Activated T-helper 2 cell treated with anti-CD3 and anti-CD28 coated beads, Interferon-gamma antibody, Interleukin-2, Interleukin-4, amounts not matched to agents 10 μg/mL and 5 μg/mL and 100 μg/mL, durations not matched to agents 14 hours and 24 hours and 36 hours (primary cell): ENCODE data around the gene CABCOCO1. TPM values are rescaled to one million over a fixed set of nuclear protein-coding genes. Genes with fewer than 3 reads are reported as not detected.

Experiments
- DNase-seq: peaks from one replicate; pipeline ENCODE4 v3.0.0; 2021; ENCODE audit warnings: low spot score
- H3K27ac Mint-ChIP-seq: one replicate; pipeline ENCODE4 v1.8.0; 2021; ENCODE audit warnings: mixed read lengths
- H3K27me3 Mint-ChIP-seq: one replicate; pipeline ENCODE4 v1.8.0; 2021; ENCODE audit warnings: low read depth, mixed read lengths
- H3K36me3 Mint-ChIP-seq: one replicate; pipeline ENCODE4 v1.8.0; 2021; ENCODE audit warnings: low read depth, mixed read lengths
- H3K4me1 Mint-ChIP-seq: one replicate; pipeline ENCODE4 v1.8.0; 2021; ENCODE audit warnings: low read depth, mixed read lengths
- H3K4me3 Mint-ChIP-seq: one replicate; pipeline ENCODE4 v1.8.0; 2021; ENCODE audit warnings: low read depth, mild to moderate bottlenecking, moderate library complexity, mixed read lengths
- H3K9me3 Mint-ChIP-seq: one replicate; pipeline ENCODE4 v1.8.0; 2021; ENCODE audit warnings: mixed read lengths
- intact Hi-C: fragments of 100-400 bp; cut with micrococcal nuclease; formaldehyde crosslinking; loops from one replicate; pipeline ENCODE4 v1.15.1; 2023
- total RNA-seq: library from RNA; stranded (reverse); gene quantifications from 2 replicates; pipeline ENCODE4 v1.2.3, GENCODE V29; 2022

The CABCOCO1 gene
- not detected in 2 replicates for total RNA-seq

DNA sequence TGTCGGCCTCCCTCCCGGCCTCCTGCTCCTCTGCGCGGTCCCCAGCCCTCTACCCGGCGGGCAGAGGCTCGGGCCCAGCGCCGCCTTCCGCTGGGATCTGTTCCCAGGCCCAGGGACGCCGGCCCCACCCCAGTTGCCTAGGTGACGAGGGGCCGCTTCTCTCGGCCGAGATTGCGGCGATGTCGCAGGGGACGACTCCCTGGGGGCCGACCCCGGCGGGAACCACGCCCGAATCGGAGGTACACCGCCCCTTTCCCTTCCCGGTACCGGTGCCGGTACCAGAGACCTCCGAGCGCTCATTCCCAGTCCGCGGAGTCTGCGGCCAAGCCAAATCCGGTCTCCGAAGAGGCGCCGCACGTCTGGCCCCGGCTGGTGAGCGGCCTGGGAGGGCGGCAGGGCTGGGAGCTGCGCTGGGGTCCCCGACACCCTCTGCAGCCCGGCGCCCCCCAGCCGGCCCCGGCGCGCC lies at the start of gene CABCOCO1:
Gene CABCOCO1 (plus strand): TSS at position 136 of the 466 bp plus-strand sequence. CDS start 44 bp downstream, at position 180.
- Mint-ChIP-seq H3K4me3 (no peak within 1 kb of the TSS), H3K27ac (no peak within 1 kb of the TSS), H3K9me3 (no peaks in the 10 kb centered on the region), H3K36me3 (no peaks in the 10 kb centered on the region), H3K4me1 (no peaks in the 10 kb centered on the region), H3K27me3 (peaks cover 36% of the 10 kb centered on the region)
- no peak for DNase-seq
- intact Hi-C loops = no loop called here

DNA sequence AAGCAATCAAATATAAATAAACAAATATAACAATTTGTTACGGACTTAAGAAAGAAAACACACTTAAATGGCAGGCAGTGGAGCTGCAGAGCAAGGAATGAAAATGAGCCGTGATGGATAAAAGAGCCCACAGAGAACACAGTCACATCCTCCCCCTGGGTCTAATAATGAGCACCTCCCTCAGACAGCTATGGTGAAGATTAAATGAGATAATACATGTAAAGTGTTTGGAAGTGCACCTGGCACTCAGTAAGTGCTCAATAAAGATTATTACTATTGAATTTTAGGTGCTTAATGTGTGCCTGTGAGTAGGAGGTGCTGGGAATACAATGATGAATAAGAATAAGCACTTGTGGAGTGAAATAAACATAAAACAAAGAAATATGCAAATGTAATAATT lies 49.1 kb upstream of the CABCOCO1 start:
- Mint-ChIP-seq H3K27ac (no peak overlapping the region), H3K4me3 (no peak overlapping the region), H3K27me3 (no peaks in the 10 kb centered on the region), H3K4me1 (no peaks in the 10 kb centered on the region), H3K36me3 (no peaks in the 10 kb centered on the region), H3K9me3 (no peaks in the 10 kb centered on the region)
- intact Hi-C loops = no loop called here
- DNase-seq = no peak

DNA sequence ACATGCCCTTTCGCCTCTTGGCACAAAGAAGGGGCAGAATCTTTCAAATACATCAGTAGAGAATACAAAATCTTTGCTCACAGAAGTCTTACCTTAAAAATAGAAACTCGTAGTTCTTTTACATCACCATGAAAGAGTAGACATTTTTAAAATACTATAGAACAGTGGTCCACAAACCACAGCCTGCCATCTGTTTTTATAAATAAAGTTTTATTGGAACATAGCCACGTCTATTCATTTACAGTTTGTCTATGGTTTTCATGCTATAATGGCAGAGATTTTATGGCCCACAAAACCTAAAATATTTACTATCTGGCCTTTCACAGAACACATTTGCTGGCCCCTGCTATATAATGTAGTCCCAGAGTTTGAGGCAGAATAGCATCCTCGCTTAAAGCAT lies 46.1 kb upstream of the CABCOCO1 start:
- Mint-ChIP-seq H3K4me1 (no peaks in the 10 kb centered on the region), H3K9me3 (no peaks in the 10 kb centered on the region), H3K36me3 (no peaks in the 10 kb centered on the region), H3K4me3 (no peak overlapping the region), H3K27me3 (peaks cover 5% of the 10 kb centered on the region), H3K27ac (no peak overlapping the region)
- intact Hi-C loops = no loop called here
- DNase-seq = no peak

DNA sequence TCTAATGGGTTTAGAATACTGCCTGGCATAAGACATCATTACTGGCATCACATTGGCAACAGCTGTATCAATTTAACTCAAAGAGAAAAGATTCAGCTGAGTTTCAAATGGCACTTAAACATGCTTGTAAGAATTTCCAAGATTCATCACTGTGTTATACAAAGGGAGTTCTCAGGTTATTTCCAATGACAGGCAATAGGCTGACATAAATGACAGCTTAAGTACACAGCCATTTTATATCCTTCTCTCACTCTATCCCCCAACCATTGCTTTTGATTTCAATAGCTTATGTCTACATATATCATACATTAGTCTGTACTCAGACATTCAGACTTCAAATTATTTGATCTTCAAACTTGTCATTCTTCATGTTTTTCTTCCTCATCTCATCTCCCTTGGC lies 45.5 kb upstream of the CABCOCO1 start:
- no peak overlapping the region for H3K4me3 Mint-ChIP-seq
- H3K27ac Mint-ChIP-seq = no peak overlapping the region
- H3K36me3 Mint-ChIP-seq = no peaks in the 10 kb centered on the region
- H3K27me3 Mint-ChIP-seq = peaks cover 6% of the 10 kb centered on the region
- H3K9me3 Mint-ChIP-seq = no peaks in the 10 kb centered on the region
- no peaks in the 10 kb centered on the region for H3K4me1 Mint-ChIP-seq
- intact Hi-C loops = no loop called here
- DNase-seq = no peak

GRCh38 chr10:61617586-61617985 lies 45.1 kb upstream of the CABCOCO1 start:
- Mint-ChIP-seq H3K4me3 (no peak overlapping the region), H3K4me1 (no peaks in the 10 kb centered on the region), H3K36me3 (no peaks in the 10 kb centered on the region), H3K9me3 (no peaks in the 10 kb centered on the region), H3K27ac (no peak overlapping the region), H3K27me3 (peaks cover 6% of the 10 kb centered on the region)
- DNase-seq = no peak
- intact Hi-C loops = no loop called here

DNA sequence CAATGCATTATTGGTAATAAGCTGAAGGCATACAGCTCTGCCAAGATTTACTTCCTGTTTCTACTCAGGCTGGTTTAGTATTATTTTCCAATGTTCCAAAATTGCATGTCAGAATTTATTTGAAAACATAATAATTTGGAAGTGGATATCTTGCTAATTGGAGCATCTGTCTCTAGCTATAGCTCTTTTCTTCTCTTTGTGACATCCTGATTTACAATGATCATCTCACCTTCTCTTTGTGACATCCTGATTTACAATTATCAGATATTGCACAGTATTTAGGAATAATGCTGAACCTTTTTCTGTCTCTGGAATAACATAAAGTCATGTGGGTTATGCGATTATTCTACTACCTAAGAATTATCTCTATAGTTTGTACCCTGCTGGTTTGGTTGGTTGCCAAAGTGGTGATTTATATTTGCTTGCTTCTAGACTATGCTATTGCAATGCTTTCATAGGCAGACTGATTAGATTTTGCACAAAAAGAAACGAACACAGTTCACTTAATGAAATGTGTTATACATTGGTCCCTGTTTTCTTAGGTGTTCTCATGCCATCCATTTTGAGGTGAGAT lies 44.3 kb upstream of the CABCOCO1 start:
- intact Hi-C loops = no loop called here
- Mint-ChIP-seq H3K9me3 (no peaks in the 10 kb centered on the region), H3K36me3 (no peaks in the 10 kb centered on the region), H3K27ac (no peak overlapping the region), H3K4me1 (no peaks in the 10 kb centered on the region), H3K4me3 (no peak overlapping the region), H3K27me3 (peaks cover 11% of the 10 kb centered on the region)
- no peak for DNase-seq

DNA sequence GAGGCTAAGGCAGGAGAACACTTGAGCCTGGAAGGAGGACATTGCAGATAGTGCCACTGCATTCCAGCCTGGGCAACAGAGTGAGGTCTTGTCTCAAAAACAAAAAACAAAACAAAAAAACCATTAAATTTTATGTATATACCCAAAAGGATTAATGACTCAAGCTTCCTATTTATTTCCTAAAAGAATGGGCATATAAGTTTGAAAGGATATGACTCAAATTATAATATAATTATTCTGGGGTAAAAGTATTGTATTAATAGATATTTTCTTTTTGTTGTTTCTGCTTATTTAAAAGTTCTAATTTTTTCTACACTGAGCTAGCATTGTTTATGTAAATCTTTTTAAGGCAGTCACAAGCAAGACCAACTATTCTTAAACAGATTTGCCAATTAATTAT lies 42.2 kb upstream of the CABCOCO1 start:
- no peaks in the 10 kb centered on the region for H3K4me1 Mint-ChIP-seq
- DNase-seq = no peak
- no peaks in the 10 kb centered on the region for H3K36me3 Mint-ChIP-seq
- H3K9me3 Mint-ChIP-seq = no peaks in the 10 kb centered on the region
- no peak overlapping the region for H3K27ac Mint-ChIP-seq
- H3K4me3 Mint-ChIP-seq = no peak overlapping the region
- intact Hi-C loops = no loop called here
- H3K27me3 Mint-ChIP-seq = peaks cover 13% of the 10 kb centered on the region

GRCh38 chr10:61621605-61622051 lies 41.1 kb upstream of the CABCOCO1 start:
- DNase-seq = no peak
- Mint-ChIP-seq H3K27ac (no peak overlapping the region), H3K4me3 (no peak overlapping the region), H3K36me3 (no peaks in the 10 kb centered on the region), H3K27me3 (peaks cover 13% of the 10 kb centered on the region), H3K4me1 (no peaks in the 10 kb centered on the region), H3K9me3 (no peaks in the 10 kb centered on the region)
- intact Hi-C loops = no loop called here

GRCh38 chr10:61623161-61623560 lies 39.6 kb upstream of the CABCOCO1 start:
- Mint-ChIP-seq H3K27ac (no peak overlapping the region), H3K36me3 (no peaks in the 10 kb centered on the region), H3K9me3 (no peaks in the 10 kb centered on the region), H3K4me1 (no peaks in the 10 kb centered on the region), H3K27me3 (peaks cover 13% of the 10 kb centered on the region), H3K4me3 (no peak overlapping the region)
- DNase-seq = no peak
- intact Hi-C loops = no loop called here

- no peak overlapping the region for H3K4me3 Mint-ChIP-seq
- no peaks in the 10 kb centered on the region for H3K9me3 Mint-ChIP-seq
- no peak overlapping the region for H3K27ac Mint-ChIP-seq
- no peaks in the 10 kb centered on the region for H3K36me3 Mint-ChIP-seq
- intact Hi-C loops = no loop called here
- no peak for DNase-seq
- H3K4me1 Mint-ChIP-seq = no peaks in the 10 kb centered on the region
- peaks cover 10% of the 10 kb centered on the region for H3K27me3 Mint-ChIP-seq
These were observed 36.5 kb upstream of the CABCOCO1 start for GRCh38 chr10:61626209-61626608.

- no peak for DNase-seq
- H3K27ac Mint-ChIP-seq = no peak overlapping the region
- peaks cover 7% of the 10 kb centered on the region for H3K27me3 Mint-ChIP-seq
- intact Hi-C loops = no loop called here
- no peak overlapping the region for H3K4me3 Mint-ChIP-seq
- H3K9me3 Mint-ChIP-seq = no peaks in the 10 kb centered on the region
- H3K36me3 Mint-ChIP-seq = no peaks in the 10 kb centered on the region
- no peaks in the 10 kb centered on the region for H3K4me1 Mint-ChIP-seq
These were observed 35.5 kb upstream of the CABCOCO1 start for GRCh38 chr10:61627266-61627665.

- intact Hi-C loops = no loop called here
- no peak overlapping the region for H3K27ac Mint-ChIP-seq
These were observed 34.4 kb upstream of the CABCOCO1 start for GRCh38 chr10:61628151-61628874.

DNA sequence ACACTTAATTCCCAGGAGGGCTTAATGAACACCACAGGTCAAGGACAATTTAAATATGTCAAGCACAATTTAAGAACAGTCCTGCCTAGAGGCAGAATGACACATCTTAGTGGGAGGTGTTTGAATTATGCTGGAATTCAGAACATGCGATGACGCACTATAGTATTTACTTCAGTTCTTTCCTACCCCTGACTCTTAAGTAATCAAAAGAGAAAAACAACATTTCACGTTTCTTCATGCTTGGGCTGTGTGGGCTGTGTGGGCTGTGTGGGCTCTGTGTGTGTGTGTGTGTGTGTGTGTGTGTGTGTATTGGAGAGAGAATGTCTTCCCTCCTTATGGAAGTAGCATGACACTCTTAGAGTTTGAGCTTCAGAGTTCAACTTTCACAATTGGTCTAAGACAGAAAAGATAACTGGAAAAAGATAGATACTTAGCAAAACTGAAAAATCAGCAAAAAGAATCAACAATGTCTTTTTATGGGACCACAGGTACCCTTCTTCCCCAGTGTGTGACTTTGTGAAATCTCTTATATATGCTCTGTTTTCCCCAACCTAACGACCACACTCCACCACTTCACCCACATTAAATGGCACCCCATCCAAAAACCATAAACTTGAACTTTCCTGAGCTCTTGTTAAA lies 33.7 kb upstream of the CABCOCO1 start:
- intact Hi-C loops = no loop called here
- Mint-ChIP-seq H3K9me3 (no peaks in the 10 kb centered on the region), H3K27me3 (no peaks in the 10 kb centered on the region), H3K36me3 (no peaks in the 10 kb centered on the region), H3K4me1 (no peaks in the 10 kb centered on the region), H3K27ac (no peak overlapping the region), H3K4me3 (no peak overlapping the region)
- no peak for DNase-seq

More at GRCh38 chr10:61628151-61628874, 34.4 kb upstream of the CABCOCO1 start:
- H3K4me3 Mint-ChIP-seq = no peak overlapping the region
- DNase-seq = no peak
- peaks cover 3% of the 10 kb centered on the region for H3K27me3 Mint-ChIP-seq
- H3K4me1 Mint-ChIP-seq = no peaks in the 10 kb centered on the region
- H3K36me3 Mint-ChIP-seq = no peaks in the 10 kb centered on the region
- H3K9me3 Mint-ChIP-seq = no peaks in the 10 kb centered on the region
